Inflammatory macrophage treated with lipopolysaccharide for 1 hour (primary cell): ENCODE measurements around the gene AASDHPPT.
A peak's percentile ranks its signal among the peaks of the same experiment; 100 is the strongest.

Experiments used
- DNase-seq, 2 donors: peaks; one replicate each; pipeline ENCODE4 v3.0.0-alpha.2; 2020 to 2022

Gene AASDHPPT

DNA sequence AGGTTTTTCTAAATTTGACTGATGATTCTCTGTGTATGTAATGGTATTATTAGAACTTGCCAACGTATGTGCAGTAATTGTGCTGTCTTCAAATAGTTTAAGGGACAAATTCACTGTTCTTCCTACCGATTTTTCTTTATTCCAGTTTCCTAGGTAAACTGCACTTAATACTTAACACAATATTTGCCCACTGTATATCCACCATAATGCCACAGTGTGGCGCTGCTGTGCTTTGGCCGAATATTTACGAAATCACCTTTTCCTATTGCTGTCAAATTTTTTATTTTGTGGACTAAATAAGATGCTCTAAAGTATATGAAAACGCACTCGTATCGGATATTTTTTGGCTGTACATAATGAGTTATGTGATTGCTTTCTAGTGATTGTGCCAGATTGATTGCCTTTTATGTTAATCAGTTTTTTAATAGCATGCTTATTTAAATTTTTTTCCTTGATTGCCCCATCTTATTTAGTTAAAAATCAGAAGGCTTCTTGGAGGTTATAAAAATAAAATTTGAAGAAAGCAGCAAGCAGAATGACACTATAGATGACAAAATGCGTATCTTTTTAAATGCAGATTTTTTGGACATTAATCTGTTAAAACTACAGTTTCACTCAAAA lies 10.5 kb downstream of the AASDHPPT start:
- DNase-seq = peak; percentile 33 to 72

DNA sequence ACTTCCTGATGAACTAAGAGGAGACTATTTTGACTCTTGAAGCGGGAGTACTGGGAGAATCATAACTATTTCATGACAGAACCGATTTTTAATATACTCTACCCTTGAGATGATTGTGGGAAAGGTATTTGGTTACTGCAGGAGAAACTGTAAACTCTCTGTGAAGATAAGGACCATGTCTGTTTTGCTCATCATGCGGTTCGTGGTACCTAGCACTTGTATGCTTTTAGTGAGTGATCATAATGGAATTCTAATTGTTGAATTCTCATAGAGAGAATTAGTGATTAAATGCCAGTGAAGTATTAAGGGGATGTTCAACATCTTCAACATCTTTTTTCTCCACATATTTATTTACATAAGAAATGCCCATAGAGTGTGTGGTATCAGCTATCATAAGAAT lies 11.4 kb downstream of the AASDHPPT start:
- DNase-seq = no peak

DNA sequence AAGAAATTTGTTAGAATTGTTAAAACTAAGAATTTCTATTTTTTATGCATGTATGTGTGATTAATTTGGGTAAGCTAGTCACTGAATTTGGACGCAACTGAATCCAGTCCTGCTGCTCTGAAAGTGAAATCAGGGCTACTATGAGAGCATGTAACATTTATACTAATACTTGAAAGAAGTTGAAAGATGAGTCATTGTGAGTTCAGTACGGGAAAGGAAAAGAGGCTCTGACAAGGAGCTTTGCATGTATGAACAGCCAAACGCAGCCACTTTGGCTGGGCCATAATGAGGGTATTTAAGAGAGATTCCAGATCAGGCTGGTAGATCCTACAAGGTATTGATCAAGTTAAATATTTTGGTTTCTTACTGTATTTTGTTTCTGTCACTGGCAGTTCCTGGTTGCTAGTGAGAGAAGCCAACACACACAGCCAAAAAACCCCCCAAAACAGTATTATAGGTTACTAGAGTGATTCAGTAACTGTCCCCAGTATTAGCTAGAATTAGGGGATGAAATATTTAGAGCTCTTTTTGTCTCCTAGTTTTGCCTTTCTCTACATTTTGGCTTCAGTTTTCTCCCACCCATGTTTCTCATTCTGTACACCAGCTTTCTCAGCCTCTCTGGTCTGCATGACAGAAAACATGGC lies 14.1 kb downstream of the AASDHPPT start:
- DNase-seq = no peak

GRCh38 chr11:106092446-106092845 lies 15.0 kb downstream of the AASDHPPT start:
- no peak for DNase-seq

DNA sequence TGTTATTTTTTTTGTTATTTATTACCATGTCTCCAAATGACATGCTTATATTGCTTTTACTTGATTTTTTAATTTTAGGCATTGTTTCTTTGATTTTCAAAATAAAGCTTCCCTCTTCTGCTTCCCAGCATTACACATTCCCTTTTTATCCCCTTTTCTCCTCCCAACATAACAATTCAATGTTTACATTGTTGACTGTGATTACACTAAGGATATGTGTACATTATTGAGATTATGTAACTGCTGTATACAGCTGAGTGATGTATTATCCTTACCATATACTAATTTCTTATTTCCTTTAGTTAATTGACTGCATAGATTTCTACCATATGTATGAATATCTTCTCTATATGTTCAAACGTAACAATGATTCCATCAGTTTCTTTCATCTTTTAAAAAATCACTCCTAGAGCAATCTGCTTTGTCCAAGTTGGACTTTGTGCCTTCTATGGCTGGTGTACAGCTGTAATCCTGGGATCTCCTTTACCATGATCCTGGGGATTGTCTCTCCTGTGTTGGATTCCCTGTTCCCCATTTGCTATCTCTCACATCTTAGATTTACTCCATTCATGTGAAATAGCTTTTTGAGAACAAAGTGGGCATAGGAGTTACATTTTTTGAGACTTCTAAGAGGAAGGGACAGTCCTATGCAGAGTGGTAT lies 21.6 kb downstream of the AASDHPPT start:
- no peak for DNase-seq

DNA sequence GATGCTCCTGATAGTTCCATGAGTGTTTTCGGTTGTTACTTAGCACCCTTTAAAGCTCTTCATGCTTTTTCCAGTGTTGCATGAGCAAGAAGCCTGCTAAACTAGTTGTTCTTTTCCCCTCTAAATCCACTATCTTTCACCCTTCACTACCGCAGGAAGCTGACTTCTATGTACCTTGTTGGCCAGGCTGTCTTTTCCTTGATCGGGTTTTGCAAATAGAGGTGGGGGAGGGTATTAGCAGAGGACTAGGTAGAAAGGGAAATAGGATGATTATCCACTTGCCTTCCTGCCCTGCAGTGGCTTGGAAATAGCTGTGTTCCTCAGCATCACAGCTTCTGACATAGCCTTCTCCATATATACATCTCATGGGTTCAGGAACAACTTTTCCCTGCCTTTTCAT lies 23.9 kb downstream of the AASDHPPT start:
- DNase-seq = no peak

GRCh38 chr11:106101819-106102218 lies 24.4 kb downstream of the AASDHPPT start:
- no peak for DNase-seq

- no peak for DNase-seq
Observed at GRCh38 chr11:106105986-106106385, 28.5 kb downstream of the AASDHPPT start.

DNA sequence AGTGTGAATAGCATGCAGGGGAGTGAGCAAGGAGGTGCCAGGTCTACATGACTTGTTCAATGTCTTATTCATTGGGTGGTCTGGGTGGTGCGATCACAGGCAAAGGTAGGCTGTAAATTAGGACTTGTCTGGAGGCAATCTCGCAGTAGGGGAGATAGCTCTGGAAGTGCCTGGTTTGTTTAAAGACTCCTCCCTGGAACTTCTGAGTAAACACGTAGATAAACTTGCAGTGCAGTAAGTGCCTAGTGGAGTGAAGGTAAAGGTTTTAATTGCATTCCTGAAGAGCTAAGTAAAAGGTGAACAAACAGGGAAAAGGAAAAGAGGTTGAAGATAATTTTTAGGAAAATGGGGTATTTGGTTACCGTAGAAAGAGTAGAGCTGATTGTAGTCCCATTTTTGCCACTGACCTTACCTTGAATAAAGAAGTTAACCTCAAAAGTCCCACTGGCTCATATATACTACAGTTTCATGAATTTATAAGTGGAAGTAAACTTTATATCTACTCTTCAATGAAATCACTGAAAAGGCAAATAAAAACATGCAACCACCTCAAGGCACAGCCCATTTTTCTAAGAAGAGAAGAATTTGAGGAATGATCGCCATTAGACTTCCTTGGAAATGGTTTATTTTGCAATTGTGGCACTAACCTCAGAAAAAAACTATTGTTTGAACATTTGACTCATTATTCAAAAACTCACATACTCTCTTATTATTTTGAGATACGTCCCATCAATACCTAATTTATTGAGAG lies 44.3 kb downstream of the AASDHPPT start:
- DNase-seq = no peak

GRCh38 chr11:106127604-106128003 lies 50.1 kb downstream of the AASDHPPT start:
- no peak for DNase-seq

- DNase-seq = no peak
Observed at GRCh38 chr11:106128740-106129139, 51.3 kb downstream of the AASDHPPT start.

- DNase-seq = no peak
Observed at GRCh38 chr11:106131998-106132397, 54.5 kb downstream of the AASDHPPT start.

DNA sequence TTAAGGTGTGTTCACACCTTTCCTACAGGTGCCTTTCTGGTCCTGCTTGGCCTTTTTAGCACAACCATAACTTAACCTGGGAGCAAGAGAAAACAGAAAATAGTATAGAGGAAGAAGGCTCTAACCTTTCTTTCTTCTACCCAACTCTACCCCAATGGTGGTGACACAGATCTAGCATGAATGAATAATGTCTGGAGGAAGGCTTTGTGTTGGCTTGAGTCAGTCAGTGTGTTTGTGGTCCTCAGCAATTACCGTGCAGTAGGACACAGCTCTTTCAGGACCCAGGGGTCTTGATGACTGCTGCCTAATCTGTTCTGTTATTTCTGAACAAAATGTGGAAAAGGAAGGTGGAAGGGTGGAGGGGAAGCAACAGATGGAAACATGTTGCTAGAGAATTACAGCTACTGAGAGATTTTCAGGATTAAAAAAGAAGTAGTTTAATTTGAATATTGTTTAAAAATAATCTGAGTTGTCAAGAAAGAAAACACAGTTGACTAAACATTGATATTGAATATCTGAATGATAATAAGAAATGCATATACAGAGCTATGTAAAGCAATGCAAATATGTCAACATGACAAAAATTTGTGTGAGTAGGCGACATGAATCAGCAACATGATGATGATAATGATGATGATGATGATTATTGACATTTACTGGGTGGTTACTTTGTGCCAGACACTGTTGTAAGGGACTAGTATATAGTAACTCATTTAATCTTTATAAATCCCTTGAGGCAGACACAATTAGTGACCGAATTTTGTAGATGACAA lies 55.3 kb downstream of the AASDHPPT start:
- DNase-seq = no peak

- DNase-seq = no peak
Observed at GRCh38 chr11:106133529-106133928, 56.1 kb downstream of the AASDHPPT start.

- DNase-seq = no peak
Observed at GRCh38 chr11:106137061-106137460, 59.6 kb downstream of the AASDHPPT start.

DNA sequence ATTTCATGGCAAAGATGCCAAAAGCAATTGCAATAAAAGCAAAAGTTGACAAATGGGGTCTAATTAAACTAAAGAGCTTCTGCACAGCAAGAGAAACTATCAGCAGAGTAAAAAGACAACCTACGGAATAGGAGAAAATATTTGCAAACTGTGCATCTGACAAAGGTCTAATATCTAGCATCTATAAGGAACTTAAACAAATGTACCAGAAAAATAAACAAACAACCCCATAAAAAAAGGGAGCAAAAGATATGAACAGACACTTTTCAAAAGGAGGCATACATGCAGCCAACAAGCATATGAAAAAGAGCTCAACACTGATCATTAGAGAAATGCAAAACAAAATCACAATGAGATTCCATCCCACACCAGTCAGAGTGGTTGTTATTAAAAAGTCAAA lies 60.3 kb downstream of the AASDHPPT start:
- DNase-seq = no peak
